Large intestine (tissue), 3 donors: ENCODE measurements around the gene RERE. TPM values are rescaled to one million over a fixed set of nuclear protein-coding genes. Genes with fewer than 3 reads are reported as not detected.

Source experiments
- DNase-seq, 2 donors: peaks; one replicate each; pipeline versions ENCODE4 v3.0.0 to v3.0.0-alpha.2; 2013
- H3K27ac ChIP-seq: one replicate; pipeline ENCODE4 v1.5.1; 2013; ENCODE audit warnings: low read length
- H3K27me3 ChIP-seq: 2 replicates; pipeline ENCODE4 v1.6.1; 2013; ENCODE audit warnings: low read length; ENCODE audit not compliant: control insufficient read depth, insufficient read depth
- H3K36me3 ChIP-seq: 2 replicates; pipeline ENCODE4 v1.6.1; 2013; ENCODE audit warnings: low read length; ENCODE audit not compliant: control insufficient read depth, insufficient read depth
- H3K4me1 ChIP-seq: one replicate; pipeline ENCODE4 v1.6.1; 2013; ENCODE audit warnings: low read length; ENCODE audit not compliant: control insufficient read depth, insufficient read depth
- H3K4me3 ChIP-seq: one replicate; pipeline ENCODE4 v1.5.1; 2013; ENCODE audit warnings: low read length
- H3K9me3 ChIP-seq: one replicate; pipeline ENCODE4 v1.6.1; 2013; ENCODE audit warnings: mild to moderate bottlenecking, low read depth, low read length, moderate library complexity; ENCODE audit not compliant: control insufficient read depth
- WGBS: methylation state at CpG from one replicate; pipeline ENCODE4 v1.1.5; 2013; ENCODE audit warnings: low lambda C conversion rate; ENCODE audit not compliant: insufficient coverage; 5-methylcytosine and 5-hydroxymethylcytosine counted together
- polyA plus RNA-seq: library from polyadenylated mRNA; unstranded; fragments of 120-200 nt; gene quantifications from one replicate; pipeline ENCODE4 v1.2.1, GENCODE V29; 2013

Gene RERE
- polyA plus RNA-seq, 1 donor, result 62.3 TPM

GRCh38 chr1:8670371-8670818 is 147.0 kb downstream of the RERE start:
- Histone ChIP-seq H3K9me3 (no peaks in the 10 kb centered on the region), H3K4me3 (no peak overlapping the region), H3K27me3 (no peaks in the 10 kb centered on the region), H3K36me3 (no peaks in the 10 kb centered on the region), H3K27ac (no peak overlapping the region), H3K4me1 (peaks cover 10% of the 10 kb centered on the region)
- DNase-seq, result no peak
- WGBS, result 33% methylated on average over 1 of the region's 2 CpGs

DNA sequence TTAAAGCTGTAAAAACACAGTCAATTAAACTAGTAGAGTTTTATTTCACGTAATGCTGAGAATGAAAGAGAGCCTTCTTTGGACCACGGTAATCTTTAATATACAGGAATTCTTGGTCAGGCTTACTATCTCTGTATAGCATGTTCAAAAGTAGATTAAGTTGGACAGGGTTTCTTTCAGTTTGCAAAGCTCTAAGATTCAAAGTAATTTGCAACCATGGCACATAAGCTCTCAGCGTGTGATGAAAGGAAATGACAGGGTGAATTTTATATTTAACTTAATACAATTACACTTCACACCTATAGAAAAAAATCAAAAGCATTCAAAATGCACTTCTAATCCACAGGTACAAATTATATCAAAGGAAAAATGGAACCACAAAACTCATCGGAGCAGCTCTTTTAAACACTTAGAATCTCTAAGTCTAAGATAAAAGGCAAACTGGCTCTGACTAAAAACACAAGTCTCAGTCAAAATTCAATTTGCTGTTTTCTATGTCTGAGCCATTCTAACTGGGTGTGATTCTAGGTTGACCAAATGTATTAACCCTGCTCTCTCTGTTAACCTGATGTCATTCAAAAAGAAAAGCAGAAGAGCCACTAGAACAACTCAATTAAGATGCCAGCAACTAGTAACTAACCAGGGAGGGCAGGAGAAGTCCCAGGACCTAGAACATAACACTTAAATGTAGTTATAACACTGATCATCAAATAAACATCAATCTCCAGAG is 147.7 kb downstream of the RERE start:
- Histone ChIP-seq H3K9me3 (no peaks in the 10 kb centered on the region), H3K36me3 (no peaks in the 10 kb centered on the region), H3K27me3 (no peaks in the 10 kb centered on the region), H3K27ac (no peak overlapping the region), H3K4me3 (no peak overlapping the region), H3K4me1 (peaks cover 10% of the 10 kb centered on the region)
- WGBS, result 100% methylated on average over 1 of the region's 4 CpGs
- no peak for DNase-seq

DNA sequence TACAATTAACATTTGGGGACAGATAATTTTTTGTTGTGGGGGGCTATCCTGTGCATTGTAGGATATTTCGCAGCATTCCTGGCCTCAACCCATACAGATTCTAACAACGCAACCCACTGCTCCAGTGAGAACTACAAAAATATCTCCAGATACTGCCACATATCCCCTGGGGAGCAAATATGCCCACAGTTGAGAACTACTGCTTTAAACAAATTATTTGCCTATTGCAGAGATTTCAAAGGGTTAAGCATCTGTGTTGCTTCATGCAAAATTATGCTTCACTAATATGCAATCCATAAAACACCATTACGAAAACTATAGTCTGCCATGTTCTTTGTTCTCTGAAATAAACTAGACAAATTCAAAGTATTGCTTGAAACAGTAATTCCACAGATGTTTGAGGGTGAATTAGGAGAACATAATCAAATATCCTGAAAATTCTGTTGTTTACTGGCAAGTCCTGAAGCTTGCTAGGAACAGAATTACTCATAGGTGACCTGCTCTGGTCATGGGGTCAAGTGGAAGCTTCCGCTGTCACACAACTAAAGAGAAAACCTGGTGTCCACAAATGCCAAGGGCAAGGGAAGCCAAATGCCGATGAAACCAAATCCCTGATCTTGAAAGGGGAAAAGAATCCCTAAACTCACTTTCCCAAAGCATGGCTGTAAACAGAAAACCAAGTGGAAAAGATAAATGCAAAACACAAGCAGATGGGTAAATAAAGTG is 149.4 kb downstream of the RERE start:
- no peaks in the 10 kb centered on the region for H3K27me3 ChIP-seq
- H3K4me1 ChIP-seq, result peaks cover 21% of the 10 kb centered on the region
- H3K4me3 ChIP-seq, result no peak overlapping the region
- H3K36me3 ChIP-seq, result no peaks in the 10 kb centered on the region
- H3K27ac ChIP-seq, result no peak overlapping the region
- 83% methylated on average over 1 of the region's 5 CpGs for WGBS
- DNase-seq, result no peak
- H3K9me3 ChIP-seq, result no peaks in the 10 kb centered on the region

GRCh38 chr1:8666389-8667167 is 150.9 kb downstream of the RERE start:
- no peaks in the 10 kb centered on the region for H3K9me3 ChIP-seq
- H3K27ac ChIP-seq, result no peak overlapping the region
- no peaks in the 10 kb centered on the region for H3K27me3 ChIP-seq
- 0% methylated on average over 1 of the region's 5 CpGs for WGBS
- no peaks in the 10 kb centered on the region for H3K36me3 ChIP-seq
- no peak for DNase-seq
- H3K4me3 ChIP-seq, result no peak overlapping the region
- peaks cover 34% of the 10 kb centered on the region for H3K4me1 ChIP-seq

- no peak for DNase-seq
- WGBS, result no CpG with 5 or more reads among the region's 2 CpGs
- Histone ChIP-seq H3K27ac (no peak overlapping the region), H3K27me3 (no peaks in the 10 kb centered on the region), H3K4me1 (peaks cover 42% of the 10 kb centered on the region), H3K4me3 (no peak overlapping the region), H3K9me3 (no peaks in the 10 kb centered on the region), H3K36me3 (no peaks in the 10 kb centered on the region)
These were observed 151.6 kb downstream of the RERE start for GRCh38 chr1:8665833-8666232.

GRCh38 chr1:8664887-8665286 is 152.6 kb downstream of the RERE start:
- Histone ChIP-seq H3K27me3 (no peaks in the 10 kb centered on the region), H3K36me3 (no peaks in the 10 kb centered on the region), H3K27ac (no peak overlapping the region), H3K9me3 (no peaks in the 10 kb centered on the region), H3K4me1 (peaks cover 47% of the 10 kb centered on the region), H3K4me3 (no peak overlapping the region)
- WGBS, result 93% methylated on average over 3 of the region's 4 CpGs
- no peak for DNase-seq

- no peaks in the 10 kb centered on the region for H3K36me3 ChIP-seq
- peak overlapping the region; percentile 25 for H3K27ac ChIP-seq
- peaks cover 47% of the 10 kb centered on the region for H3K4me1 ChIP-seq
- WGBS, result no CpG with 5 or more reads among the region's 2 CpGs
- no peaks in the 10 kb centered on the region for H3K9me3 ChIP-seq
- no peaks in the 10 kb centered on the region for H3K27me3 ChIP-seq
- DNase-seq, result peak; percentile 60 to 87
- H3K4me3 ChIP-seq, result no peak overlapping the region
These were observed 153.5 kb downstream of the RERE start for GRCh38 chr1:8663915-8664329.

DNA sequence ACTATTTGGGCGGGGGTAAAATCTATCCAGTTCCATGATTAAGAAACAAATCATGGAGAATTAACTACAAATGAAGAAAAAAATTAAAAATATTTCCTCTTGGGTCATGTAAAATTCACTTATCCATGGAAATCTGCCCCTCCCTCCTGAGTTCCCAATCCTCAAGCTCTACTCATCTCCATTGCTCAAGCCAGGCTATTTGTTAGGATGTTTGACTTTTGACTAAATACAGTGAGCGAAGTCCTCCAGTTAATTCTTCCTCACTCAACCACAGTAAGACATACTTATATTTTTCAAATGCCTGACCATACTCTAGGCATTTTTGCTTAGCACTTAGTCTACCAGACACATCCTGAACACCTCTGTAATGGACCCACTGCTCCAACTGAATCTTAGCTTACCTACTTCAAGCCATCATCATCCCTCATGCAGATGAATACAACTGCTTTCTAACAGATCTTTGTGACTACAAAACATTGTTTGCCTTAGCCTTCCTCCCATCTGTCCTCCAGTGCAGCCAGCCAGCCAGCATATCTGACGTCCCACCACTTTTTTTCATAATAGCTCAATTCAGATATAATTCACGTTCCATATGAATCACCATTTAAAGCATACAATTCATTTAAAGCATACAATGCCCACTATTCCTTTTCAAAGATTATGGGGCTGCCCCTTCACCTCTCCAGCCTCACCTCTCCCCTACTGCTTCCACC is 154.2 kb downstream of the RERE start:
- no peak for DNase-seq
- Histone ChIP-seq H3K4me3 (no peak overlapping the region), H3K27me3 (no peaks in the 10 kb centered on the region), H3K27ac (peak overlapping the region; percentile 25), H3K4me1 (peaks cover 47% of the 10 kb centered on the region), H3K36me3 (no peaks in the 10 kb centered on the region), H3K9me3 (no peaks in the 10 kb centered on the region)
- WGBS, result 80% methylated on average over 2 of the region's 4 CpGs

DNA sequence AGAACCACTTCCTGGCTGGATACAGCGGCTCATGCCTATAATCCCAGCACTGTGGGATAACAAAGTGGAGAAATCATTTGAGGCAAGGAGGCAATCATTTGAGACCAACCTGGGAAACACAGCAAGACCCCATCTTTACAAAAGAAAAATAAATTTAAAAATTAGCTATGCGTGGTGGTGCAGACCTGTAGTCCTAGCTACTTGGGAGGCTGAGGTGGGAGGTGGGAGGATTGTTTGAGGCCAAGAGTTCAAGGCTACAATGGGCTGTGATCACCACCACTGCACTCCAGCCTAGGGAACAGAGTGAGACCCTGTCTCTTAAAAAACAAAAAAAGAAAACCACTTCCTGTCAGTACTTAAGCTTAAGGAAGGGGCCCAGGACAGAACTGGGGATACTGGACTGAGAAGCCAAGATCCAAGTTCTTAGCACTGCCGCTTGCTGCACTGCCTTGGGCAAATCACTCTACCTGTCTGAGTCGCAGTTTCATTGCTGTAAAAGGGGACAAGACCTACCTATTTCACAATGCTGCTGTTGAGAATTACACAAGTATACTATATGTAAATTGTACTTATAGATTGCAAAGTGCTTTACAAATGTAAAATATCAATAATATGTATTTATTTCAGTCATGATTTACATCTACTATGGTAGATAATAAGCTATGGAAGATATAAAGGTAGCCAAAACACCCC is 154.9 kb downstream of the RERE start:
- Histone ChIP-seq H3K9me3 (no peaks in the 10 kb centered on the region), H3K27me3 (no peaks in the 10 kb centered on the region), H3K27ac (no peak overlapping the region), H3K36me3 (no peaks in the 10 kb centered on the region), H3K4me1 (peaks cover 47% of the 10 kb centered on the region), H3K4me3 (no peak overlapping the region)
- DNase-seq, result no peak
- 100% methylated on average over 1 of the region's 4 CpGs for WGBS
